HG02973 (cell line): ENCODE measurements around the gene EVPLL.
"Not testable (repeated sequence)": the region's sequence is repeated elsewhere in the genome, so short reads cannot be mapped to it uniquely, and the experiment has no call there.

ENCODE experiments used
- ATAC-seq: cut with Tn5 transposase; IDR thresholded peaks from one replicate; pipeline ENCODE4 v1.9.1; 2021; ENCODE audit warnings: moderate library complexity; ENCODE audit not compliant: unreplicated experiment

Gene EVPLL

GRCh38 chr17:18378614-18379013 is 1.0 kb downstream of the EVPLL start:
- not testable (repeated sequence) for ATAC-seq

- no peak for ATAC-seq
Measured at GRCh38 chr17:18379246-18380146, 1.9 kb downstream of the EVPLL start.

- no peak for ATAC-seq
Measured at GRCh38 chr17:18380471-18381157, 3.0 kb downstream of the EVPLL start.

GRCh38 chr17:18381158-18381952 is 3.8 kb downstream of the EVPLL start:
- no peak for ATAC-seq

- ATAC-seq, result no peak
Measured at GRCh38 chr17:18381953-18382245, 4.3 kb downstream of the EVPLL start.

GRCh38 chr17:18382441-18383078 is 5.0 kb downstream of the EVPLL start:
- no peak for ATAC-seq

- not testable (repeated sequence) for ATAC-seq
Measured at GRCh38 chr17:18383079-18383481, 5.5 kb downstream of the EVPLL start.

GRCh38 chr17:18384271-18384670 is 6.7 kb downstream of the EVPLL start:
- not testable (repeated sequence) for ATAC-seq

GRCh38 chr17:18387583-18387982 is 10.0 kb downstream of the EVPLL start:
- not testable (repeated sequence) for ATAC-seq

- ATAC-seq, result not testable (repeated sequence)
Measured at GRCh38 chr17:18388266-18388665, 10.7 kb downstream of the EVPLL start.

- ATAC-seq, result not testable (repeated sequence)
Measured at GRCh38 chr17:18388728-18389127, 11.2 kb downstream of the EVPLL start.

- ATAC-seq, result not testable (repeated sequence)
Measured at GRCh38 chr17:18401872-18402590, 24.5 kb downstream of the EVPLL start.

GRCh38 chr17:18403166-18403565 is 25.6 kb downstream of the EVPLL start:
- not testable (repeated sequence) for ATAC-seq

GRCh38 chr17:18403604-18404003 is 26.0 kb downstream of the EVPLL start:
- not testable (repeated sequence) for ATAC-seq

- ATAC-seq, result not testable (repeated sequence)
Measured at GRCh38 chr17:18408906-18409305, 31.3 kb downstream of the EVPLL start.

- ATAC-seq, result not testable (repeated sequence)
Measured at GRCh38 chr17:18409321-18409720, 31.7 kb downstream of the EVPLL start.

GRCh38 chr17:18410736-18411135 is 33.2 kb downstream of the EVPLL start:
- not testable (repeated sequence) for ATAC-seq

- ATAC-seq, result not testable (repeated sequence)
Measured at GRCh38 chr17:18411377-18411864, 33.8 kb downstream of the EVPLL start.

- not testable (repeated sequence) for ATAC-seq
Measured at GRCh38 chr17:18412001-18412538, 34.5 kb downstream of the EVPLL start.

- not testable (repeated sequence) for ATAC-seq
Measured at GRCh38 chr17:18421521-18421920, 43.9 kb downstream of the EVPLL start.
